H9 (cell line): ENCODE results near the gene RCOR3. TPM values are rescaled to one million over a fixed set of nuclear protein-coding genes. Genes with fewer than 3 reads are reported as not detected.

Source experiments
- DNase-seq: peaks from one replicate; pipeline ENCODE4 v3.0.0-alpha.2; 2017
- H2AFZ ChIP-seq: one replicate; pipeline ENCODE4 v1.6.1; 2013; ENCODE audit warnings: mild to moderate bottlenecking, low read length, control low read depth, moderate library complexity
- H2AK5ac ChIP-seq: 2 replicates; pipeline ENCODE4 v1.6.1; 2013; ENCODE audit warnings: low read length, control low read depth, mixed read lengths; ENCODE audit not compliant: insufficient read length
- H2BK120ac ChIP-seq: one replicate; pipeline ENCODE4 v1.6.1; 2013; ENCODE audit warnings: low read depth, mild to moderate bottlenecking, low read length, control low read depth, inconsistent platforms; ENCODE audit not compliant: poor library complexity, severe bottlenecking
- H2BK12ac ChIP-seq: 2 replicates; pipeline ENCODE4 v1.6.1; 2013; ENCODE audit warnings: low read length, control low read depth, mixed read lengths, low read depth; ENCODE audit not compliant: insufficient read length
- H2BK15ac ChIP-seq: 2 replicates; pipeline ENCODE4 v1.6.1; 2013; ENCODE audit warnings: low read depth, low read length, control low read depth
- H2BK20ac ChIP-seq: one replicate; pipeline ENCODE4 v1.6.1; 2013; ENCODE audit warnings: low read depth, mild to moderate bottlenecking, low read length, control low read depth, inconsistent platforms; ENCODE audit not compliant: poor library complexity, severe bottlenecking
- H2BK5ac ChIP-seq: 2 replicates; pipeline ENCODE4 v1.6.1; 2013; ENCODE audit warnings: low read length, control low read depth, mixed read lengths; ENCODE audit not compliant: insufficient read length
- H3K14ac ChIP-seq: 2 replicates; pipeline ENCODE4 v1.6.1; 2013; ENCODE audit warnings: low read length, control low read depth; ENCODE audit not compliant: insufficient read depth
- H3K18ac ChIP-seq: 2 replicates; pipeline ENCODE4 v1.6.1; 2013; ENCODE audit warnings: low read depth, mild to moderate bottlenecking, mixed read lengths, low read length, control low read depth; ENCODE audit not compliant: insufficient read length
- H3K23ac ChIP-seq: 2 replicates; pipeline ENCODE4 v1.6.1; 2013; ENCODE audit warnings: low read length, control low read depth, mixed read lengths, low read depth; ENCODE audit not compliant: insufficient read length
- H3K23me2 ChIP-seq: 2 replicates; pipeline ENCODE4 v1.6.1; 2013; ENCODE audit warnings: low read depth, mild to moderate bottlenecking, mixed read lengths, low read length, control low read depth; ENCODE audit not compliant: insufficient read length, poor library complexity, severe bottlenecking
- H3K27ac ChIP-seq: 2 replicates; pipeline ENCODE4 v1.5.1; 2013; ENCODE audit warnings: low read length, control low read depth, mixed read lengths, low read depth; ENCODE audit not compliant: insufficient read length
- H3K27me3 ChIP-seq: 2 replicates; pipeline ENCODE4 v1.6.1; 2013; ENCODE audit warnings: low read length, control low read depth, inconsistent platforms; ENCODE audit not compliant: insufficient read depth
- H3K4ac ChIP-seq: 2 replicates; pipeline ENCODE4 v1.6.1; 2013; ENCODE audit warnings: low read depth, mild to moderate bottlenecking, control low read depth, inconsistent platforms, low read length, moderate library complexity
- H3K4me1 ChIP-seq: 2 replicates; pipeline ENCODE4 v1.6.1; 2013; ENCODE audit warnings: low read length, control low read depth, inconsistent platforms; ENCODE audit not compliant: insufficient read depth
- H3K4me2 ChIP-seq: 2 replicates; pipeline ENCODE4 v1.6.1; 2013; ENCODE audit warnings: low read length, control low read depth, mixed read lengths; ENCODE audit not compliant: insufficient read length, insufficient read depth
- H3K56ac ChIP-seq: 2 replicates; pipeline ENCODE4 v1.6.1; 2013; ENCODE audit warnings: low read depth, mild to moderate bottlenecking, mixed read lengths, low read length, control low read depth; ENCODE audit not compliant: insufficient read length
- H3K79me1 ChIP-seq: 2 replicates; pipeline ENCODE4 v1.6.1; 2013; ENCODE audit warnings: low read depth, mild to moderate bottlenecking, moderate library complexity, low read length, control low read depth, inconsistent platforms; ENCODE audit not compliant: insufficient read depth, poor library complexity, severe bottlenecking
- H3K79me2 ChIP-seq: 2 replicates; pipeline ENCODE4 v1.6.1; 2013; ENCODE audit warnings: low read length, control low read depth, inconsistent platforms; ENCODE audit not compliant: insufficient read depth
- H3K9ac ChIP-seq: 2 replicates; pipeline ENCODE4 v1.6.1; 2013; ENCODE audit warnings: low read length, control low read depth, mixed read lengths; ENCODE audit not compliant: insufficient read length; ENCODE audit errors: extremely low read depth
- H3K9me3 ChIP-seq: one replicate; pipeline ENCODE4 v1.6.1; 2013; ENCODE audit warnings: low read depth, low read length, inconsistent platforms; ENCODE audit not compliant: control insufficient read depth
- H3T11ph ChIP-seq: one replicate; pipeline ENCODE4 v1.6.1; 2013; ENCODE audit warnings: mild to moderate bottlenecking, low read length, control low read depth, inconsistent platforms
- H4K20me1 ChIP-seq: one replicate; pipeline ENCODE4 v1.6.1; 2013; ENCODE audit not compliant: control insufficient read depth, insufficient read length, insufficient read depth
- H4K5ac ChIP-seq: 2 replicates; pipeline ENCODE4 v1.6.1; 2013; ENCODE audit warnings: low read depth, mild to moderate bottlenecking, mixed read lengths, low read length, control low read depth; ENCODE audit not compliant: insufficient read length
- H4K8ac ChIP-seq: replicated peaks from 2 replicates; pipeline ENCODE4 v1.6.1; 2013; ENCODE audit warnings: low read length, control low read depth, mixed read lengths, low read depth; ENCODE audit not compliant: insufficient read length
- H4K91ac ChIP-seq: 2 replicates; pipeline ENCODE4 v1.6.1; 2013; ENCODE audit warnings: low read depth, mild to moderate bottlenecking, moderate library complexity, mixed read lengths, low read length, control low read depth; ENCODE audit not compliant: insufficient read length
- H3K27ac Mint-ChIP-seq, 3 experiments: 2 replicates in 2 of 3; 3 replicates in 1 of 3; pipeline ENCODE4 v1.8.0; 2020 to 2021; ENCODE audit warnings: mixed read lengths in 3 of 3, mild to moderate bottlenecking in 1 of 3, moderate library complexity in 1 of 3
- H3K27me3 Mint-ChIP-seq: 2 replicates; pipeline ENCODE4 v1.8.0; 2021; ENCODE audit warnings: low read depth, mild to moderate bottlenecking, moderate library complexity, mixed read lengths
- H3K36me3 Mint-ChIP-seq, 3 experiments: 2 replicates in 2 of 3; 3 replicates in 1 of 3; pipeline ENCODE4 v1.8.0; 2020 to 2021; ENCODE audit warnings: low read depth in 3 of 3, mixed read lengths in 3 of 3; ENCODE audit not compliant: insufficient read depth in 1 of 3
- H3K4me1 Mint-ChIP-seq, 2 experiments: 2 replicates each; pipeline ENCODE4 v1.8.0; 2020; ENCODE audit warnings: mixed read lengths in 2 of 2
- H3K4me3 Mint-ChIP-seq, 2 experiments: 2 replicates in 1 of 2; 3 replicates in 1 of 2; pipeline ENCODE4 v1.8.0; 2020 to 2021; ENCODE audit warnings: mild to moderate bottlenecking in 2 of 2, mixed read lengths in 2 of 2, moderate library complexity in 1 of 2
- H3K9me3 Mint-ChIP-seq, 2 experiments: 2 replicates in 1 of 2; 3 replicates in 1 of 2; pipeline ENCODE4 v1.8.0; 2020; ENCODE audit warnings: mild to moderate bottlenecking in 2 of 2, mixed read lengths in 2 of 2, moderate library complexity in 1 of 2
- CTCF ChIP-seq: fragments of 200-600 bp; sonication (generic); conservative IDR thresholded peaks from 3 replicates; pipeline ENCODE4 v1.8.0; 2021; ENCODE audit warnings: antibody characterized with exemption, mild to moderate bottlenecking
- total RNA-seq: library from RNA; stranded (reverse); gene quantifications from 2 replicates; pipeline ENCODE4 v1.2.1, GENCODE V29; 2021

RCOR3 gene
- total RNA-seq, 1 experiment from 2014 or later: 37.2 TPM

GRCh38 chr1:211319892-211320291 is 60.7 kb downstream of the RCOR3 start:
- Histone ChIP-seq H3K23ac (no peak overlapping the region), H4K91ac (no peak overlapping the region), H4K5ac (no peak overlapping the region), H3K27me3 (no peaks in the 10 kb centered on the region), H3K79me1 (no peaks in the 10 kb centered on the region), H3K9ac (no peak overlapping the region), H2AFZ (no peak overlapping the region), H2AK5ac (no peak overlapping the region), H3K18ac (no peak overlapping the region), H3K9me3 (no peaks in the 10 kb centered on the region), H4K8ac (no peak overlapping the region), H3K27ac (no peak overlapping the region), H2BK120ac (no peak overlapping the region), H3K4me1 (no peaks in the 10 kb centered on the region), H4K20me1 (no peaks in the 10 kb centered on the region), H2BK20ac (no peak overlapping the region), H2BK12ac (no peak overlapping the region), H3K79me2 (no peaks in the 10 kb centered on the region), H3K14ac (no peak overlapping the region), H2BK15ac (no peak overlapping the region), H3K23me2 (no peaks in the 10 kb centered on the region), H3K4ac (no peak overlapping the region), H3K4me2 (no peak overlapping the region), H3K56ac (no peak overlapping the region), H3T11ph (no peak overlapping the region), H2BK5ac (no peak overlapping the region)
- H3K27ac Mint-ChIP-seq: no peak overlapping the region
- peaks cover 0 to 2% of the 10 kb centered on the region in 2 experiments; a peak in 2 of 4 replicates for H3K4me1 Mint-ChIP-seq
- H3K27me3 Mint-ChIP-seq: no peaks in the 10 kb centered on the region
- no peak for DNase-seq
- TF ChIP-seq CTCF: no peak
- H3K36me3 Mint-ChIP-seq: no peaks in the 10 kb centered on the region
- no peak overlapping the region for H3K4me3 Mint-ChIP-seq
- H3K9me3 Mint-ChIP-seq: no peaks in the 10 kb centered on the region
